SH-SY5Y (cell line): ENCODE measurements around the gene BSN.

Experiments
- GATA2 ChIP-seq: IDR thresholded peaks from 2 replicates; pipeline ENCODE4 v1.6.1; 2011; ENCODE audit warnings: mild to moderate bottlenecking, low read depth, low read length
- GATA3 ChIP-seq: IDR thresholded peaks from 2 replicates; pipeline ENCODE4 v1.6.1; 2011; ENCODE audit warnings: low read depth, mild to moderate bottlenecking, low read length, moderate library complexity

GRCh38 chr3:49709852-49710251 is 155.6 kb downstream of the BSN start:
- no peak for TF ChIP-seq GATA2
- TF ChIP-seq GATA3, result no peak
